Esophagus squamous epithelium (tissue), 4 donors: Measurements from ENCODE around the gene CACNA1H.
"Not testable (repeated sequence)": the region's sequence is repeated elsewhere in the genome, so short reads cannot be mapped to it uniquely, and the experiment has no call there.

ENCODE experiments used
- POLR2A ChIP-seq, 4 donors: fragments of 450-650 bp; IDR thresholded peaks; one replicate each; pipeline ENCODE4 v1.6.1; 2017; ENCODE audit warnings: antibody characterized with exemption in 4 of 4, mild to moderate bottlenecking in 4 of 4, moderate library complexity in 3 of 4
- TF ChIP-seq, protein P1 (sequence below), 6 experiments: fragments of 450-650 bp in 4 of 6; fragments of 200-600 bp in 2 of 6; sonication (generic) in 2 of 6; IDR thresholded peaks; one replicate each; pipeline ENCODE4 v1.5.1; 2016 to 2019; ENCODE audit warnings: antibody characterized with exemption in 6 of 6, mild to moderate bottlenecking in 4 of 6, moderate library complexity in 4 of 6

- TF ChIP-seq, protein P1, sequence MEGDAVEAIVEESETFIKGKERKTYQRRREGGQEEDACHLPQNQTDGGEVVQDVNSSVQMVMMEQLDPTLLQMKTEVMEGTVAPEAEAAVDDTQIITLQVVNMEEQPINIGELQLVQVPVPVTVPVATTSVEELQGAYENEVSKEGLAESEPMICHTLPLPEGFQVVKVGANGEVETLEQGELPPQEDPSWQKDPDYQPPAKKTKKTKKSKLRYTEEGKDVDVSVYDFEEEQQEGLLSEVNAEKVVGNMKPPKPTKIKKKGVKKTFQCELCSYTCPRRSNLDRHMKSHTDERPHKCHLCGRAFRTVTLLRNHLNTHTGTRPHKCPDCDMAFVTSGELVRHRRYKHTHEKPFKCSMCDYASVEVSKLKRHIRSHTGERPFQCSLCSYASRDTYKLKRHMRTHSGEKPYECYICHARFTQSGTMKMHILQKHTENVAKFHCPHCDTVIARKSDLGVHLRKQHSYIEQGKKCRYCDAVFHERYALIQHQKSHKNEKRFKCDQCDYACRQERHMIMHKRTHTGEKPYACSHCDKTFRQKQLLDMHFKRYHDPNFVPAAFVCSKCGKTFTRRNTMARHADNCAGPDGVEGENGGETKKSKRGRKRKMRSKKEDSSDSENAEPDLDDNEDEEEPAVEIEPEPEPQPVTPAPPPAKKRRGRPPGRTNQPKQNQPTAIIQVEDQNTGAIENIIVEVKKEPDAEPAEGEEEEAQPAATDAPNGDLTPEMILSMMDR (IDR thresholded peaks at IDR 0.05) = not testable (repeated sequence)
- TF ChIP-seq POLR2A (IDR thresholded peaks at IDR 0.05) = not testable (repeated sequence)
Observed at GRCh38 chr16:1255276-1256122, 102.6 kb downstream of the CACNA1H start, which contains the start of gene TPSD1.
